Measurements from ENCODE around the gene C2CD2L.

C2CD2L gene

GRCh38 chr11:119114351-119114750 lies 7.2 kb downstream of the C2CD2L start:
- H3K9me3 ChIP-seq (ENCODE audit: control insufficient read depth, low read length) = no peaks in the 10 kb centered on the region
- DNase-seq = no peak
- H4K91ac ChIP-seq (ENCODE audit: low read length) = no peak overlapping the region
- no peak overlapping the region for H2AK5ac ChIP-seq (ENCODE audit: low read length, severe bottlenecking)
- no peak overlapping the region for H2AFZ ChIP-seq (ENCODE audit: low read depth, low read length)
- no peak overlapping the region for H3K23ac ChIP-seq (ENCODE audit: low read length in 2 of 2)
- H2BK120ac ChIP-seq (ENCODE audit: low read depth, low read length) = no peak overlapping the region
- no peak overlapping the region for H2BK15ac ChIP-seq (ENCODE audit: low read depth, poor library complexity, severe bottlenecking)
- H4K8ac ChIP-seq (ENCODE audit: low read length) = no peak overlapping the region
- H3K27me3 ChIP-seq (ENCODE audit: control insufficient read depth in 1 of 2, insufficient read depth in 1 of 2, low read length in 2 of 2) = no peaks in the 10 kb centered on the region
- H3K14ac ChIP-seq (ENCODE audit: low read length in 2 of 2) = no peak overlapping the region
- no peaks in the 10 kb centered on the region for H3K4me1 ChIP-seq (ENCODE audit: control insufficient read depth, insufficient read depth, low read depth, low read length)
- H2BK12ac ChIP-seq (ENCODE audit: low read length in 2 of 2) = no peak overlapping the region
- H2BK5ac ChIP-seq (ENCODE audit: low read depth, low read length, poor library complexity, severe bottlenecking) = no peak overlapping the region
- H3K36me3 ChIP-seq (ENCODE audit: control insufficient read depth in 1 of 2, insufficient read depth in 2 of 2, low read depth in 1 of 2, low read length in 2 of 2) = peaks cover 56 to 66% of the 10 kb centered on the region in 2 experiments
- no peak overlapping the region for H3K9ac ChIP-seq (ENCODE audit: low read length)
- H3K4me2 ChIP-seq (ENCODE audit: low read length, poor library complexity, severe bottlenecking) = no peak overlapping the region
- H3K79me1 ChIP-seq (replicated peaks; ENCODE audit: low read length, poor library complexity, severe bottlenecking) = peaks cover 8% of the 10 kb centered on the region
- no peak overlapping the region for H3K18ac ChIP-seq (ENCODE audit: low read depth in 1 of 2, low read length in 2 of 2)
- H3K4ac ChIP-seq (ENCODE audit: low read depth in 1 of 2, low read length in 2 of 2) = no peak overlapping the region
- H3K4me3 ChIP-seq (ENCODE audit: insufficient read depth in 1 of 2, low read depth in 1 of 2, low read length in 2 of 2) = no peak overlapping the region
- no peak overlapping the region for H3K27ac ChIP-seq (ENCODE audit: low read length, poor library complexity, severe bottlenecking)
- 96% methylated on average over 4 of the region's 5 CpGs for WGBS

GRCh38 chr11:119115484-119116234 lies 8.5 kb downstream of the C2CD2L start:
- no peak overlapping the region for H4K91ac ChIP-seq (ENCODE audit: low read length)
- no peak overlapping the region for H2BK12ac ChIP-seq (ENCODE audit: low read length in 2 of 2)
- H3K4me3 ChIP-seq (ENCODE audit: insufficient read depth in 1 of 2, low read depth in 1 of 2, low read length in 2 of 2) = no peak overlapping the region
- no peak overlapping the region for H3K4ac ChIP-seq (ENCODE audit: low read depth in 1 of 2, low read length in 2 of 2)
- peaks cover 49 to 63% of the 10 kb centered on the region in 2 experiments for H3K36me3 ChIP-seq (ENCODE audit: control insufficient read depth in 1 of 2, insufficient read depth in 2 of 2, low read depth in 1 of 2, low read length in 2 of 2)
- no peak overlapping the region for H3K9ac ChIP-seq (ENCODE audit: low read length)
- no peak overlapping the region for H2AK5ac ChIP-seq (ENCODE audit: low read length, severe bottlenecking)
- no peak overlapping the region for H3K23ac ChIP-seq (ENCODE audit: low read length in 2 of 2)
- H4K8ac ChIP-seq (ENCODE audit: low read length) = no peak overlapping the region
- no peak overlapping the region for H3K14ac ChIP-seq (ENCODE audit: low read length in 2 of 2)
- no peak overlapping the region for H2BK120ac ChIP-seq (ENCODE audit: low read depth, low read length)
- no peaks in the 10 kb centered on the region for H3K27me3 ChIP-seq (ENCODE audit: control insufficient read depth in 1 of 2, insufficient read depth in 1 of 2, low read length in 2 of 2)
- WGBS = 86% methylated on average over 24 of the region's 24 CpGs
- H3K27ac ChIP-seq (ENCODE audit: low read length, poor library complexity, severe bottlenecking) = no peak overlapping the region
- no peak overlapping the region for H2AFZ ChIP-seq (ENCODE audit: low read depth, low read length)
- no peaks in the 10 kb centered on the region for H3K4me1 ChIP-seq (ENCODE audit: control insufficient read depth, insufficient read depth, low read depth, low read length)
- no peak for DNase-seq
- H2BK15ac ChIP-seq (ENCODE audit: low read depth, poor library complexity, severe bottlenecking) = no peak overlapping the region
- H3K18ac ChIP-seq (ENCODE audit: low read depth in 1 of 2, low read length in 2 of 2) = no peak overlapping the region
- no peak overlapping the region for H3K4me2 ChIP-seq (ENCODE audit: low read length, poor library complexity, severe bottlenecking)
- no peak overlapping the region for H2BK5ac ChIP-seq (ENCODE audit: low read depth, low read length, poor library complexity, severe bottlenecking)
- H3K9me3 ChIP-seq (ENCODE audit: control insufficient read depth, low read length) = no peaks in the 10 kb centered on the region
- no peaks in the 10 kb centered on the region for H3K79me1 ChIP-seq (replicated peaks; ENCODE audit: low read length, poor library complexity, severe bottlenecking)

GRCh38 chr11:119116235-119116594 lies 9.1 kb downstream of the C2CD2L start:
- Histone ChIP-seq H3K4me2 (ENCODE audit: low read length, poor library complexity, severe bottlenecking) (no peak overlapping the region), H2BK120ac (ENCODE audit: low read depth, low read length) (no peak overlapping the region), H2AFZ (ENCODE audit: low read depth, low read length) (no peak overlapping the region), H3K4me1 (ENCODE audit: control insufficient read depth, insufficient read depth, low read depth, low read length) (no peaks in the 10 kb centered on the region), H2AK5ac (ENCODE audit: low read length, severe bottlenecking) (no peak overlapping the region), H3K4ac (ENCODE audit: low read depth in 1 of 2, low read length in 2 of 2) (no peak overlapping the region), H4K91ac (ENCODE audit: low read length) (no peak overlapping the region), H3K18ac (ENCODE audit: low read depth in 1 of 2, low read length in 2 of 2) (no peak overlapping the region), H3K14ac (ENCODE audit: low read length in 2 of 2) (no peak overlapping the region), H3K36me3 (ENCODE audit: control insufficient read depth in 1 of 2, insufficient read depth in 2 of 2, low read depth in 1 of 2, low read length in 2 of 2) (peaks cover 44 to 58% of the 10 kb centered on the region in 2 experiments), H3K9ac (ENCODE audit: low read length) (no peak overlapping the region), H2BK12ac (ENCODE audit: low read length in 2 of 2) (no peak overlapping the region), H3K4me3 (ENCODE audit: insufficient read depth in 1 of 2, low read depth in 1 of 2, low read length in 2 of 2) (no peak overlapping the region), H3K79me1 (replicated peaks; ENCODE audit: low read length, poor library complexity, severe bottlenecking) (no peaks in the 10 kb centered on the region), H3K9me3 (ENCODE audit: control insufficient read depth, low read length) (no peaks in the 10 kb centered on the region), H2BK5ac (ENCODE audit: low read depth, low read length, poor library complexity, severe bottlenecking) (no peak overlapping the region), H3K23ac (ENCODE audit: low read length in 2 of 2) (no peak overlapping the region), H3K27ac (ENCODE audit: low read length, poor library complexity, severe bottlenecking) (no peak overlapping the region), H3K27me3 (ENCODE audit: control insufficient read depth in 1 of 2, insufficient read depth in 1 of 2, low read length in 2 of 2) (no peaks in the 10 kb centered on the region), H2BK15ac (ENCODE audit: low read depth, poor library complexity, severe bottlenecking) (no peak overlapping the region), H4K8ac (ENCODE audit: low read length) (no peak overlapping the region)
- no peak for DNase-seq
- WGBS = 86% methylated on average over 6 of the region's 10 CpGs

- H4K8ac ChIP-seq (ENCODE audit: low read length) = no peak overlapping the region
- H3K4me3 ChIP-seq (ENCODE audit: insufficient read depth in 1 of 2, low read depth in 1 of 2, low read length in 2 of 2) = no peak overlapping the region
- no peak overlapping the region for H3K4ac ChIP-seq (ENCODE audit: low read depth in 1 of 2, low read length in 2 of 2)
- no peak for DNase-seq
- no peak overlapping the region for H4K91ac ChIP-seq (ENCODE audit: low read length)
- WGBS = 78% methylated on average over 3 of the region's 5 CpGs
- H3K36me3 ChIP-seq (ENCODE audit: control insufficient read depth in 1 of 2, insufficient read depth in 2 of 2, low read depth in 1 of 2, low read length in 2 of 2) = peaks cover 40 to 54% of the 10 kb centered on the region in 2 experiments
- no peak overlapping the region for H3K23ac ChIP-seq (ENCODE audit: low read length in 2 of 2)
- no peak overlapping the region for H2BK15ac ChIP-seq (ENCODE audit: low read depth, poor library complexity, severe bottlenecking)
- H3K27ac ChIP-seq (ENCODE audit: low read length, poor library complexity, severe bottlenecking) = no peak overlapping the region
- no peak overlapping the region for H2BK12ac ChIP-seq (ENCODE audit: low read length in 2 of 2)
- no peak overlapping the region for H2BK5ac ChIP-seq (ENCODE audit: low read depth, low read length, poor library complexity, severe bottlenecking)
- no peaks in the 10 kb centered on the region for H3K27me3 ChIP-seq (ENCODE audit: control insufficient read depth in 1 of 2, insufficient read depth in 1 of 2, low read length in 2 of 2)
- no peak overlapping the region for H3K18ac ChIP-seq (ENCODE audit: low read depth in 1 of 2, low read length in 2 of 2)
- H3K4me2 ChIP-seq (ENCODE audit: low read length, poor library complexity, severe bottlenecking) = no peak overlapping the region
- no peaks in the 10 kb centered on the region for H3K9me3 ChIP-seq (ENCODE audit: control insufficient read depth, low read length)
- no peak overlapping the region for H2AFZ ChIP-seq (ENCODE audit: low read depth, low read length)
- H3K14ac ChIP-seq (ENCODE audit: low read length in 2 of 2) = no peak overlapping the region
- H2BK120ac ChIP-seq (ENCODE audit: low read depth, low read length) = no peak overlapping the region
- no peaks in the 10 kb centered on the region for H3K4me1 ChIP-seq (ENCODE audit: control insufficient read depth, insufficient read depth, low read depth, low read length)
- no peak overlapping the region for H2AK5ac ChIP-seq (ENCODE audit: low read length, severe bottlenecking)
- no peak overlapping the region for H3K9ac ChIP-seq (ENCODE audit: low read length)
- H3K79me1 ChIP-seq (replicated peaks; ENCODE audit: low read length, poor library complexity, severe bottlenecking) = no peaks in the 10 kb centered on the region
Observed at GRCh38 chr11:119116601-119117000, 9.5 kb downstream of the C2CD2L start.
